HepG2 (cell line): ENCODE measurements around the gene ZNF318. TPM values are rescaled to one million over a fixed set of nuclear protein-coding genes. Genes with fewer than 3 reads are reported as not detected.

Experiments used
- ATAC-seq: fragments of 200-7000 bp; cut with Tn5 transposase; 3 replicates; pipeline ENCODE4 v1.9.1; 2020; ENCODE audit warnings: mild to moderate bottlenecking, moderate library complexity
- BruUV-seq: library from RNA; stranded (reverse); fragments of 400-500 nt; replicated peaks from 2 replicates; lab custom pipeline; 2021; lab: Mats Ljungman, UMichigan
- CTCF ChIA-PET: fragments of 300-600 bp; formaldehyde crosslinking; extraction: SDS; loops from one replicate; lab custom pipeline; 2021; ENCODE audit warnings: low total read pairs, inconsistent platforms, low intra/inter-chr PET ratio; lab: Yijun Ruan, JAX
- POLR2A ChIA-PET: fragments of 350-600 bp; sonication (Branson Sonifier 250); formaldehyde crosslinking; loops from one replicate; lab custom pipeline; 2020; ENCODE audit warnings: antibody characterized with exemption, inconsistent platforms; lab: Yijun Ruan, JAX
- DNase-seq: peaks from one replicate; pipeline ENCODE4 v3.0.0-alpha.2; 2015; ENCODE audit warnings: low spot score
- FAIRE-seq: peaks from 3 replicates; lab custom pipeline; 2011; peaks lifted over from hg19 to GRCh38; lab: Jason Lieb, UNC
- H2AFZ ChIP-seq: one replicate; pipeline ENCODE4 v1.6.1; 2011; ENCODE audit warnings: low read length, inconsistent platforms
- H3K27ac ChIP-seq: fragments of 300-600 bp; 3 replicates; pipeline ENCODE4 v1.8.0; 2011; ENCODE audit warnings: mixed run types, mild to moderate bottlenecking, mixed read lengths, low read length, inconsistent platforms; ENCODE audit not compliant: insufficient read depth; ENCODE audit errors: extremely low read length
- H3K27me3 ChIP-seq, 2 experiments: fragments of 200-600 bp in 1 of 2; 2 replicates in 1 of 2; 3 replicates in 1 of 2; pipeline versions ENCODE4 v1.6.0 to v1.8.0; 2011; ENCODE audit warnings: low read length in 2 of 2, mild to moderate bottlenecking in 2 of 2, moderate library complexity in 2 of 2, inconsistent platforms in 1 of 2; ENCODE audit not compliant: insufficient read depth in 2 of 2, control insufficient read depth in 1 of 2
- H3K36me3 ChIP-seq, 2 experiments: fragments of 200-600 bp in 1 of 2; replicated peaks in 1 of 2; 2 replicates in 1 of 2; 3 replicates in 1 of 2; pipeline versions ENCODE4 v1.5.1 to v1.8.0; 2011; ENCODE audit warnings: low read length in 2 of 2, inconsistent platforms in 1 of 2; ENCODE audit not compliant: insufficient read depth in 2 of 2, control insufficient read depth in 1 of 2
- H3K4me1 ChIP-seq: 2 replicates; pipeline ENCODE4 v1.5.1; 2012; ENCODE audit warnings: low read length, inconsistent platforms; ENCODE audit not compliant: insufficient read depth
- H3K4me2 ChIP-seq: 2 replicates; pipeline ENCODE4 v1.6.0; 2011; ENCODE audit warnings: low read depth, low read length, inconsistent platforms
- H3K4me3 ChIP-seq, 3 experiments: fragments of 200-600 bp in 1 of 3; sonication (generic), shearing (Covaris generic) in 1 of 3; replicated peaks in 1 of 3; 2 replicates each; pipeline ENCODE4 v1.5.1; 2011 to 2016; ENCODE audit warnings: low read length in 3 of 3, inconsistent platforms in 2 of 3, low read depth in 2 of 3, mild to moderate bottlenecking in 2 of 3, control low read depth in 1 of 3, mixed read lengths in 1 of 3; ENCODE audit not compliant: insufficient read depth in 1 of 3
- H3K79me2 ChIP-seq: one replicate; pipeline ENCODE4 v1.6.1; 2011; ENCODE audit warnings: low read length, inconsistent platforms; ENCODE audit not compliant: insufficient read depth
- H3K9ac ChIP-seq: 2 replicates; pipeline ENCODE4 v1.6.0; 2011; ENCODE audit warnings: mild to moderate bottlenecking, low read depth, low read length, inconsistent platforms; ENCODE audit not compliant: insufficient read depth
- H3K9me3 ChIP-seq: 2 replicates; pipeline ENCODE4 v1.5.1; 2012; ENCODE audit warnings: mild to moderate bottlenecking, low read length
- H4K20me1 ChIP-seq: 2 replicates; pipeline ENCODE4 v1.6.0; 2011; ENCODE audit warnings: inconsistent platforms, mild to moderate bottlenecking, low read length, moderate library complexity; ENCODE audit not compliant: insufficient read depth
- BRD4 ChIP-seq: sonication (generic); formaldehyde crosslinking; IDR thresholded peaks from 2 replicates; pipeline ENCODE4 v1.4.0; 2020; ENCODE audit warnings: missing genetic modification reagents
- CEBPB ChIP-seq: IDR thresholded peaks from 2 replicates; pipeline ENCODE4 v1.6.1; 2011; ENCODE audit warnings: low read depth, low read length, improper control_type of control experiment, borderline replicate concordance
- CEBPG ChIP-seq: IDR thresholded peaks from 2 replicates; pipeline ENCODE4 v1.6.1; 2016
- ELF1 ChIP-seq: sonication (generic); formaldehyde crosslinking; IDR thresholded peaks from 2 replicates; pipeline ENCODE4 v1.4.0; 2020; ENCODE audit warnings: missing genetic modification reagents
- FOXC1 ChIP-seq: sonication (generic); formaldehyde crosslinking; IDR thresholded peaks from 2 replicates; pipeline ENCODE4 v1.8.0; 2022; ENCODE audit warnings: mild to moderate bottlenecking, missing genetic modification reagents, borderline replicate concordance
- FUBP1 ChIP-seq: sonication (generic); formaldehyde crosslinking; IDR thresholded peaks from 2 replicates; pipeline ENCODE4 v1.5.1; 2020; ENCODE audit warnings: missing genetic modification reagents, mild to moderate bottlenecking, borderline replicate concordance
- HIVEP1 ChIP-seq: sonication (generic); formaldehyde crosslinking; IDR thresholded peaks from 2 replicates; pipeline ENCODE4 v1.4.0; 2020; ENCODE audit warnings: mild to moderate bottlenecking, missing genetic modification reagents
- HMG20B ChIP-seq: conservative IDR thresholded peaks from 2 replicates; pipeline ENCODE4 v1.6.1; 2016; ENCODE audit warnings: missing genetic modification reagents, missing compliant biosample characterization
- ISX ChIP-seq: sonication (generic); formaldehyde crosslinking; conservative IDR thresholded peaks from 2 replicates; pipeline ENCODE4 v1.5.0; 2020; ENCODE audit warnings: missing genetic modification reagents
- JDP2 ChIP-seq: sonication (generic); formaldehyde crosslinking; IDR thresholded peaks from 2 replicates; pipeline ENCODE4 v1.8.1; 2022; ENCODE audit warnings: missing genetic modification reagents, borderline replicate concordance
- MIER3 ChIP-seq: IDR thresholded peaks from 2 replicates; pipeline ENCODE4 v1.6.1; 2016; ENCODE audit warnings: missing compliant biosample characterization, borderline replicate concordance
- NCOA1 ChIP-seq: sonication (generic); formaldehyde crosslinking; IDR thresholded peaks from 2 replicates; pipeline ENCODE4 v1.9.0; 2021; ENCODE audit warnings: missing genetic modification reagents
- NR1H2 ChIP-seq: sonication (generic); formaldehyde crosslinking; IDR thresholded peaks from 2 replicates; pipeline ENCODE4 v1.8.1; 2022; ENCODE audit warnings: low read depth, missing genetic modification reagents, borderline replicate concordance
- NRL ChIP-seq: sonication (generic); formaldehyde crosslinking; IDR thresholded peaks from 2 replicates; pipeline ENCODE4 v1.5.0; 2020; ENCODE audit warnings: missing genetic modification reagents, mild to moderate bottlenecking, moderate library complexity, borderline replicate concordance
- SMAD3 ChIP-seq: sonication (generic); formaldehyde crosslinking; IDR thresholded peaks from 2 replicates; pipeline ENCODE4 v1.4.0; 2020; ENCODE audit warnings: missing genetic modification reagents
- SNRNP70 ChIP-seq: fragments of 200-400 bp; formaldehyde crosslinking; IDR thresholded peaks from 2 replicates; pipeline ENCODE4 v1.6.1; 2017; ENCODE audit warnings: mild to moderate bottlenecking, low read depth, low read length, moderate library complexity
- ZBTB20 ChIP-seq: sonication (generic); formaldehyde crosslinking; IDR thresholded peaks from 2 replicates; pipeline ENCODE4 v1.8.1; 2023; ENCODE audit warnings: missing genetic modification reagents, low read depth, mild to moderate bottlenecking, borderline replicate concordance
- ZBTB25 ChIP-seq: IDR thresholded peaks from 2 replicates; pipeline ENCODE4 v1.6.1; 2018; ENCODE audit warnings: missing genetic modification reagents
- ZNF205 ChIP-seq: IDR thresholded peaks from 2 replicates; pipeline ENCODE4 v1.6.1; 2018; ENCODE audit warnings: missing biosample characterization, missing genetic modification reagents
- ZNF207 ChIP-seq: fragments of 450-650 bp; IDR thresholded peaks from 2 replicates; pipeline ENCODE4 v1.6.1; 2016; ENCODE audit warnings: antibody characterized with exemption, borderline replicate concordance
- ZNF232 ChIP-seq: sonication (generic); formaldehyde crosslinking; IDR thresholded peaks from 2 replicates; pipeline ENCODE4 v1.4.0; 2020; ENCODE audit warnings: missing genetic modification reagents, borderline replicate concordance
- ZNF317 ChIP-seq: sonication (generic); formaldehyde crosslinking; IDR thresholded peaks from 2 replicates; pipeline ENCODE4 v1.5.0; 2020; ENCODE audit warnings: mild to moderate bottlenecking, missing genetic modification reagents
- ZNF501 ChIP-seq: sonication (generic); formaldehyde crosslinking; IDR thresholded peaks from 2 replicates; pipeline ENCODE4 v1.5.1; 2020; ENCODE audit warnings: mild to moderate bottlenecking, moderate library complexity, missing genetic modification reagents
- ZNF563 ChIP-seq: sonication (generic); formaldehyde crosslinking; IDR thresholded peaks from 2 replicates; pipeline ENCODE4 v1.8.0; 2022; ENCODE audit warnings: mild to moderate bottlenecking, moderate library complexity, missing genetic modification reagents
- ZNF619 ChIP-seq: sonication (generic); formaldehyde crosslinking; IDR thresholded peaks from 2 replicates; pipeline ENCODE4 v1.4.0; 2020; ENCODE audit warnings: mild to moderate bottlenecking, missing genetic modification reagents
- ZNF652 ChIP-seq: IDR thresholded peaks from 2 replicates; pipeline ENCODE4 v1.6.1; 2016; ENCODE audit warnings: low read depth, borderline replicate concordance
- WGBS: methylation state at CpG from one replicate; pipeline ENCODE4 v1.1.6; 2017; ENCODE audit warnings: low lambda C conversion rate; 5-methylcytosine and 5-hydroxymethylcytosine counted together
- in situ Hi-C: cut with HindIII; loops from 2 replicates; pipeline ENCODE4 v1.10.0; 2017; ENCODE audit warnings: low pct_unique_long_range_greater_than_20kb; ENCODE audit not compliant: extremely low pct_ligation_motif_present
- intact Hi-C: fragments of 100-400 bp; cut with micrococcal nuclease; formaldehyde crosslinking; loops from one replicate; pipeline ENCODE4 v1.10.0; 2022; ENCODE audit not compliant: unreplicated experiment
- polyA plus RNA-seq, 8 experiments: library from polyadenylated mRNA; depleted of rRNA in 3 of 8; stranded (reverse) in 7 of 8; unstranded in 1 of 8; fragments of >200 nt; fragmentation: Illumina TruSeq in 4 of 8; extraction: Trizol in 4 of 8; gene quantifications; 2 replicates each; pipeline versions ENCODE4 v1.2.1 to v1.2.3, GENCODE V29; 2011 to 2016; ENCODE audit warnings: low read depth in 4 of 8, missing spikeins in 1 of 8, mixed read lengths in 1 of 8; ENCODE audit not compliant: insufficient read depth in 1 of 8
- total RNA-seq, 5 experiments: library from RNA; depleted of rRNA; stranded (reverse); fragments of >200 nt; fragmentation: Illumina TruSeq; extraction: Trizol; gene quantifications; 2 replicates each; pipeline ENCODE4 v1.2.3, GENCODE V29; 2016; ENCODE audit warnings: low read depth in 1 of 5

ZNF318 gene
- total and polyA plus RNA-seq, 2 of the 13 experiments (the other 11 are each of a cell fraction or from before 2014, with no cell fraction given), result 13.0 to 14.5 TPM

- in situ Hi-C loops (no loop called here), intact Hi-C loops (no loop called here)
- H3K27me3 ChIP-seq, result no peaks in the 10 kb centered on the region
- H3K4me2 ChIP-seq, result no peak overlapping the region
- BruUV-seq, result no TSS peak
- H3K79me2 ChIP-seq, result no peaks in the 10 kb centered on the region
- no peak overlapping the region for H3K9ac ChIP-seq
- H3K36me3 ChIP-seq, result no peaks in the 10 kb centered on the region
- FAIRE-seq, result no peak
- H3K4me1 ChIP-seq, result peaks cover 96% of the 10 kb centered on the region
- CTCF ChIA-PET, result no interaction called here
- no peaks in the 10 kb centered on the region for H3K9me3 ChIP-seq
- no peak overlapping the region for H3K4me3 ChIP-seq
- POLR2A ChIA-PET, result interaction anchor here (8.3 kb wide), 1 partner anchor 22 kb away, joined by 314 read pairs; no protein-coding TSS in a partner anchor
- no peak for DNase-seq
- no peak for ATAC-seq
- H4K20me1 ChIP-seq, result no peaks in the 10 kb centered on the region
- WGBS, result 88% methylated on average over 5 of the region's 5 CpGs
- H2AFZ ChIP-seq, result no peak overlapping the region
- no peak overlapping the region for H3K27ac ChIP-seq
- TF ChIP-seq ZNF619 (CRISPR knock-in tag) (peak; percentile 48; the same call in 1 of the 2 replicates), NCOA1 (no peak), ZNF207 (no peak), ZNF652 (no peak), FUBP1 (CRISPR knock-in tag) (no peak), HIVEP1 (peak; percentile 66; the same call in 1 of the 2 replicates), SNRNP70 (no peak), JDP2 (CRISPR knock-in tag) (no peak), ZBTB20 (no peak), MIER3 (CRISPR knock-in tag) (no peak), ISX (CRISPR knock-in tag) (no peak), NRL (0 out of 2 replicates have a peak, but pooled peaks have one; percentile 19), BRD4 (no peak), ZNF501 (CRISPR knock-in tag) (no peak), ELF1 (no peak), SMAD3 (no peak), HMG20B (no peak), CEBPB (no peak), ZNF205 (CRISPR knock-in tag) (no peak), ZNF563 (CRISPR knock-in tag) (no peak), ZNF317 (CRISPR knock-in tag) (0 out of 2 replicates have a peak, but pooled peaks have one; percentile 26), ZNF232 (CRISPR knock-in tag) (0 out of 2 replicates have a peak, but pooled peaks have one; percentile 34), FOXC1 (no peak), CEBPG (CRISPR knock-in tag) (no peak), ZBTB25 (CRISPR knock-in tag) (no peak), NR1H2 (CRISPR knock-in tag) (no peak)
Observed at GRCh38 chr6:43292763-43293318, 76.6 kb downstream of the ZNF318 start.
